Loucy (cell line): Measurements from ENCODE around the gene LRBA.

Experiments
- H2AFZ ChIP-seq: fragments of 200-600 bp; sonication (generic); 2 replicates; pipeline ENCODE4 v1.6.0; 2016; ENCODE audit warnings: antibody characterized with exemption, mild to moderate bottlenecking, low read length, moderate library complexity
- H3F3A ChIP-seq: fragments of 200-600 bp; 2 replicates; pipeline ENCODE4 v1.6.0; 2016; ENCODE audit warnings: antibody characterized with exemption, low read depth, mild to moderate bottlenecking
- H3K27me3 ChIP-seq: fragments of 200-600 bp; sonication (generic); 2 replicates; pipeline ENCODE4 v1.6.1; 2014; ENCODE audit warnings: low read length, mild to moderate bottlenecking; ENCODE audit not compliant: insufficient read depth, poor library complexity, severe bottlenecking
- H3K36me3 ChIP-seq: fragments of 200-600 bp; sonication (generic); 2 replicates; pipeline ENCODE4 v1.6.1; 2016; ENCODE audit warnings: low read length; ENCODE audit not compliant: insufficient read depth
- H3K4me1 ChIP-seq: fragments of 200-600 bp; sonication (generic); 2 replicates; pipeline ENCODE4 v1.5.1; 2014; ENCODE audit warnings: low read length, mild to moderate bottlenecking; ENCODE audit not compliant: insufficient read depth, poor library complexity, severe bottlenecking
- H3K4me2 ChIP-seq: fragments of 200-600 bp; sonication (generic); 2 replicates; pipeline ENCODE4 v1.6.0; 2014; ENCODE audit warnings: antibody characterized with exemption, low read length, low read depth, mild to moderate bottlenecking; ENCODE audit not compliant: poor library complexity, severe bottlenecking
- H3K4me3 ChIP-seq: fragments of 200-600 bp; sonication (generic); 2 replicates; pipeline ENCODE4 v1.5.1; 2014; ENCODE audit warnings: low read length, mild to moderate bottlenecking, mixed read lengths; ENCODE audit not compliant: poor library complexity, severe bottlenecking
- H3K79me2 ChIP-seq: fragments of 200-600 bp; sonication (generic); 2 replicates; pipeline ENCODE4 v1.6.1; 2014; ENCODE audit warnings: low read length; ENCODE audit not compliant: insufficient read depth
- H3K9ac ChIP-seq: fragments of 200-600 bp; sonication (generic); 2 replicates; pipeline ENCODE4 v1.6.0; 2014; ENCODE audit warnings: mild to moderate bottlenecking, low read depth, low read length, moderate library complexity; ENCODE audit not compliant: poor library complexity, severe bottlenecking
- H3K9me2 ChIP-seq: fragments of 200-600 bp; sonication (generic); replicated peaks from 2 replicates; pipeline ENCODE4 v1.6.1; 2016; ENCODE audit warnings: low read depth, low read length, mixed read lengths
- H3K9me3 ChIP-seq: fragments of 200-600 bp; sonication (generic); 2 replicates; pipeline ENCODE4 v1.6.1; 2014; ENCODE audit warnings: mild to moderate bottlenecking, antibody characterized with exemption, low read length, low read depth; ENCODE audit not compliant: insufficient read depth
- H4K20me1 ChIP-seq: fragments of 200-600 bp; sonication (generic); 2 replicates; pipeline ENCODE4 v1.6.0; 2014; ENCODE audit warnings: antibody characterized with exemption, low read length, mild to moderate bottlenecking; ENCODE audit not compliant: insufficient read depth, poor library complexity, severe bottlenecking
- EZH2phosphoT487 ChIP-seq: fragments of 200-600 bp; IDR thresholded peaks from 2 replicates; pipeline ENCODE4 v1.6.1; 2018; ENCODE audit warnings: antibody characterized with exemption, mild to moderate bottlenecking, moderate library complexity, borderline replicate concordance
- TF ChIP-seq, protein P1 (sequence below): fragments of 200-600 bp; sonication (generic); conservative IDR thresholded peaks from 2 replicates; pipeline ENCODE4 v1.5.1; 2014; ENCODE audit warnings: mild to moderate bottlenecking, antibody characterized with exemption, low read length

Gene LRBA

DNA sequence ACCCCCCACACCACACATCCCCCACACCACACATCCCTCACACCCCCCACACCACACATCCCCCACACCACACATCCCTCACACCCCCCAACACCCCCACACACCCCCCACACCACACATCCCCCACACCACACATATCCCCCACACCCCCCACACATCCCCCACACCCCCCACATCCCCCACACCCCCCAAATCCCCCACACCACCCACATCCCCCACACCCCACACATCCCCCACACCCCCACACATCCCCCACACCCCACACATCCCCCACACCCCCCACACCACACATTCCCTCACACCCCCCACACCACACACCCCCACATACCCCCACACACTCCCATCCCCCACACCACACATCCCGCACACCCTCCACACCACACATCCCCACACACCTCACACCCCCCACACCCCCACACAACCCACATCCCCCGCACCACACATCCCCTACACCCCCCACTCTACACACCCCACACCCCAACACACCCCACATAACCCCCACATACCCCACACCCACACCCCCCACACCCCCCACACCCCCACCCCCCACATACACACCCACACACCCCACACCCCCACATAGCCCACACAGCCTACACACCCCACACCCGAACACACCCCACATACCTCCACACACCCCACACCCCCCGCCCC lies 764.0 kb downstream of the LRBA start:
- Histone ChIP-seq H2AFZ (no peak overlapping the region), H4K20me1 (no peaks in the 10 kb centered on the region), H3K9me3 (no peaks in the 10 kb centered on the region), H3K9ac (no peak overlapping the region), H3K4me3 (no peak overlapping the region), H3K79me2 (no peaks in the 10 kb centered on the region), H3K4me2 (no peak overlapping the region), H3K36me3 (no peaks in the 10 kb centered on the region), H3K9me2 (no peaks in the 10 kb centered on the region), H3K4me1 (no peaks in the 10 kb centered on the region), H3K27me3 (no peaks in the 10 kb centered on the region), H3F3A (0 out of 2 replicates have a peak, but pooled peaks cover 5% of the 10 kb centered on the region)
- no peak for TF ChIP-seq EZH2phosphoT487
- TF ChIP-seq, protein P1, sequence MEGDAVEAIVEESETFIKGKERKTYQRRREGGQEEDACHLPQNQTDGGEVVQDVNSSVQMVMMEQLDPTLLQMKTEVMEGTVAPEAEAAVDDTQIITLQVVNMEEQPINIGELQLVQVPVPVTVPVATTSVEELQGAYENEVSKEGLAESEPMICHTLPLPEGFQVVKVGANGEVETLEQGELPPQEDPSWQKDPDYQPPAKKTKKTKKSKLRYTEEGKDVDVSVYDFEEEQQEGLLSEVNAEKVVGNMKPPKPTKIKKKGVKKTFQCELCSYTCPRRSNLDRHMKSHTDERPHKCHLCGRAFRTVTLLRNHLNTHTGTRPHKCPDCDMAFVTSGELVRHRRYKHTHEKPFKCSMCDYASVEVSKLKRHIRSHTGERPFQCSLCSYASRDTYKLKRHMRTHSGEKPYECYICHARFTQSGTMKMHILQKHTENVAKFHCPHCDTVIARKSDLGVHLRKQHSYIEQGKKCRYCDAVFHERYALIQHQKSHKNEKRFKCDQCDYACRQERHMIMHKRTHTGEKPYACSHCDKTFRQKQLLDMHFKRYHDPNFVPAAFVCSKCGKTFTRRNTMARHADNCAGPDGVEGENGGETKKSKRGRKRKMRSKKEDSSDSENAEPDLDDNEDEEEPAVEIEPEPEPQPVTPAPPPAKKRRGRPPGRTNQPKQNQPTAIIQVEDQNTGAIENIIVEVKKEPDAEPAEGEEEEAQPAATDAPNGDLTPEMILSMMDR = no peak

DNA sequence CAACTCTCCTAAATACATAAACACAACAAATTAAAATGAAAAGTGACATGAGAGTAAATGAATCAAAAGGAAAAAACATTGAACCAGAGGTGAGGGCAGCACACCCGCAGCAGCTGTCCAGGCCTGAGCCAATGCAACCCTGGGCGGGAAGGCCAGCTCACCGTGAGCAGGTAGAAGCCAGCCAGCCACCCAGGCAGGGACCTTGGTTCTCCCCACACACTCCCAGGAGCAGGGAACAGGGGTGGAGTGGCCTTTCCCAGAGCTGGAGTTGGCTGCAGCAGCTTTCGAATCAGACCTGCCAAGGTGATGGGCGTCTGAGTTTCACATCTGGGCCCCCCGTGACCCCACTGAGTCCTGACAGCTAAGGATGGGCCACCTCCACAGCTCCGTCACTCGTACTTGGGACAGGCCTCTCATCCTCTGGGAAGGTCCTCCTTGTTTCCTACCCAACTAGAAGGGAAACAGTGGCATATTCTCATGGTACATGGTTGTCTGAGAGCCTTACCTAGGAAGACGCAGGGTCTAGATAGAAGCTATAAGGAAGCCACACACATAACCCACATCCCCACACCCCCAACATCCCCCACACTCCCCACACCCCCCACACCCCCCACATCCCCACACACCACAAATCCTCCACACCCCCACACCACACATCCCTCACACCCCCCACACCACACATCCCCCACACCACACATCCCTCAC lies 764.6 kb downstream of the LRBA start:
- Histone ChIP-seq H4K20me1 (no peaks in the 10 kb centered on the region), H3K27me3 (no peaks in the 10 kb centered on the region), H3K79me2 (no peaks in the 10 kb centered on the region)

DNA sequence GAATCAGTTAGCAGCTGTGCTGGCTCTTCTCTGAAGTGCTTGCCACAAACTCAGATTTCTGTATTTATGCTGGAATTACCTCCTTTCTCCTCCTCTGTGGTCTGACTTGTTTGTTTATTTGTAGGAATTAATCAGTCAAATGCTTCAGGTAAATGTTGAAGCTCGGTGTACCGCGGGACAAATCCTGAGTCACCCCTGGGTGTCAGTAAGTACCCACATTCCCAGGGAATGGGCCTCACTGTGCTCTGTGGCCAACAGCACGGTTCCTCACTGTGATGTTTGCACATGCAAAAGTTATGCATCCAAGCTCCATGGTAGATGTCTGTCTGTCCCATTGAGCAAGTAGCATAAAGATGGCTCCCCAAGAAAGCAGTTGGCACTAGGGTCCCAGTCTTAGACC lies 766.9 kb downstream of the LRBA start:
- Histone ChIP-seq H3K9me3 (no peaks in the 10 kb centered on the region), H3K27me3 (no peaks in the 10 kb centered on the region), H4K20me1 (no peaks in the 10 kb centered on the region), H3K4me2 (no peak overlapping the region), H2AFZ (no peak overlapping the region), H3K4me1 (no peaks in the 10 kb centered on the region), H3F3A (0 out of 2 replicates have a peak, but pooled peaks cover 5% of the 10 kb centered on the region), H3K9ac (no peak overlapping the region), H3K79me2 (no peaks in the 10 kb centered on the region), H3K4me3 (no peak overlapping the region), H3K9me2 (no peaks in the 10 kb centered on the region), H3K36me3 (no peaks in the 10 kb centered on the region)
- TF ChIP-seq, protein P1 = no peak
- TF ChIP-seq EZH2phosphoT487 = no peak

More for the DNA sequence above, 764.6 kb downstream of the LRBA start:
- Histone ChIP-seq H3K9me3 (no peaks in the 10 kb centered on the region), H3K4me1 (no peaks in the 10 kb centered on the region), H3K9ac (no peak overlapping the region), H3K36me3 (no peaks in the 10 kb centered on the region), H3K4me3 (no peak overlapping the region), H3K9me2 (no peaks in the 10 kb centered on the region), H3K4me2 (no peak overlapping the region), H2AFZ (no peak overlapping the region), H3F3A (0 out of 2 replicates have a peak, but pooled peaks cover 5% of the 10 kb centered on the region)
- TF ChIP-seq, protein P1 = no peak
- no peak for TF ChIP-seq EZH2phosphoT487
